CD4-positive, alpha-beta T cell treated with Interleukin-1 beta for 1 hour (primary cell): Measurements from ENCODE around the gene ITLN2.
A peak's percentile ranks its signal among the peaks of the same experiment; 100 is the strongest.
"Not testable (repeated sequence)": the region's sequence is repeated elsewhere in the genome, so short reads cannot be mapped to it uniquely, and the experiment has no call there.

ENCODE experiments used
- DNase-seq, 2 donors: peaks; one replicate each; pipeline ENCODE4 v3.0.0-alpha.2; 2020 to 2022

The ITLN2 gene

GRCh38 chr1:160952129-160952510, 2.5 kb downstream of the ITLN2 start:
- DNase-seq = no peak

- DNase-seq = peak; percentile 73
Measured at GRCh38 chr1:160951443-160952128, 3.0 kb downstream of the ITLN2 start.

- no peak for DNase-seq
Measured at GRCh38 chr1:160950657-160951056, 4.0 kb downstream of the ITLN2 start.

- no peak for DNase-seq
Measured at GRCh38 chr1:160949881-160950280, 4.7 kb downstream of the ITLN2 start.

- DNase-seq = not testable (repeated sequence)
Measured at GRCh38 chr1:160949216-160949880, 5.3 kb downstream of the ITLN2 start.

GRCh38 chr1:160947174-160947759, 7.3 kb downstream of the ITLN2 start:
- not testable (repeated sequence) for DNase-seq

- DNase-seq = not testable (repeated sequence)
Measured at GRCh38 chr1:160945881-160946280, 8.7 kb downstream of the ITLN2 start.

GRCh38 chr1:160945079-160945478, 9.5 kb downstream of the ITLN2 start:
- no peak for DNase-seq

- no peak for DNase-seq
Measured at GRCh38 chr1:160942926-160943325, 11.7 kb downstream of the ITLN2 start.

- not testable (repeated sequence) for DNase-seq
Measured at GRCh38 chr1:160936666-160937065, 17.9 kb downstream of the ITLN2 start.

GRCh38 chr1:160935527-160936258, 18.9 kb downstream of the ITLN2 start:
- DNase-seq = no peak

GRCh38 chr1:160933305-160933704, 21.3 kb downstream of the ITLN2 start:
- DNase-seq = not testable (repeated sequence)

GRCh38 chr1:160925652-160926244, 28.9 kb downstream of the ITLN2 start:
- no peak for DNase-seq

- DNase-seq = no peak
Measured at GRCh38 chr1:160924791-160925651, 29.6 kb downstream of the ITLN2 start.

- DNase-seq = no peak
Measured at GRCh38 chr1:160916666-160917065, 37.9 kb downstream of the ITLN2 start.

- not testable (repeated sequence) for DNase-seq
Measured at GRCh38 chr1:160913229-160913628, 41.4 kb downstream of the ITLN2 start.

- DNase-seq = no peak
Measured at GRCh38 chr1:160911925-160912324, 42.7 kb downstream of the ITLN2 start.

GRCh38 chr1:160911441-160911840, 43.2 kb downstream of the ITLN2 start:
- no peak for DNase-seq

GRCh38 chr1:160910170-160910750, 44.3 kb downstream of the ITLN2 start:
- DNase-seq = no peak

GRCh38 chr1:160907976-160908375, 46.6 kb downstream of the ITLN2 start:
- DNase-seq = no peak

GRCh38 chr1:160905617-160905989, 49.0 kb downstream of the ITLN2 start:
- DNase-seq = no peak
